HepG2 (cell line): Measurements from ENCODE around the gene CCDC117. TPM values are rescaled to one million over a fixed set of nuclear protein-coding genes. Genes with fewer than 3 reads are reported as not detected.

Experiments
- CEBPG ChIP-seq: IDR thresholded peaks from 2 replicates; pipeline ENCODE4 v1.6.1; 2016
- KLF15 ChIP-seq: sonication (generic); formaldehyde crosslinking; IDR thresholded peaks from 2 replicates; pipeline ENCODE4 v1.8.1; 2023; ENCODE audit warnings: borderline replicate concordance, mild to moderate bottlenecking, inconsistent platforms, missing genetic modification reagents, mixed read lengths
- MIER2 ChIP-seq: IDR thresholded peaks from 2 replicates; pipeline ENCODE4 v1.6.1; 2016; ENCODE audit warnings: missing biosample characterization, missing genetic modification reagents
- MTA1 ChIP-seq: sonication (generic); formaldehyde crosslinking; IDR thresholded peaks from 2 replicates; pipeline ENCODE4 v1.4.0; 2020; ENCODE audit warnings: missing genetic modification reagents, mild to moderate bottlenecking, borderline replicate concordance
- NFKB2 ChIP-seq: sonication (generic); formaldehyde crosslinking; IDR thresholded peaks from 2 replicates; pipeline ENCODE4 v1.4.0; 2020; ENCODE audit warnings: missing genetic modification reagents, borderline replicate concordance
- POGZ ChIP-seq: sonication (generic); formaldehyde crosslinking; IDR thresholded peaks from 2 replicates; pipeline ENCODE4 v1.4.0; 2020; ENCODE audit warnings: mild to moderate bottlenecking, missing genetic modification reagents
- RFX1 ChIP-seq: fragments of 450-650 bp; IDR thresholded peaks from 2 replicates; pipeline ENCODE4 v1.6.1; 2017
- TBX2 ChIP-seq: sonication (generic); formaldehyde crosslinking; IDR thresholded peaks from 2 replicates; pipeline ENCODE4 v1.5.0; 2020; ENCODE audit warnings: missing genetic modification reagents, mild to moderate bottlenecking, borderline replicate concordance
- ZFP36L1 ChIP-seq: sonication (generic); formaldehyde crosslinking; IDR thresholded peaks from 2 replicates; pipeline ENCODE4 v1.8.0; 2022; ENCODE audit warnings: mild to moderate bottlenecking, missing genetic modification reagents, moderate library complexity
- ZNF337 ChIP-seq: sonication (generic); formaldehyde crosslinking; IDR thresholded peaks from 2 replicates; pipeline ENCODE4 v1.5.1; 2020; ENCODE audit warnings: missing genetic modification reagents, low read depth, mild to moderate bottlenecking, borderline replicate concordance
- ZNF350 ChIP-seq: sonication (generic); formaldehyde crosslinking; IDR thresholded peaks from 2 replicates; pipeline ENCODE4 v1.4.0; 2020; ENCODE audit warnings: mild to moderate bottlenecking, low read depth, missing genetic modification reagents, borderline replicate concordance
- ZNF484 ChIP-seq: sonication (generic); formaldehyde crosslinking; IDR thresholded peaks from 2 replicates; pipeline ENCODE4 v1.5.1; 2020; ENCODE audit warnings: mild to moderate bottlenecking, low read depth, missing genetic modification reagents, borderline replicate concordance
- ZNF546 ChIP-seq: sonication (generic); formaldehyde crosslinking; conservative IDR thresholded peaks from 2 replicates; pipeline ENCODE4 v1.8.1; 2023; ENCODE audit warnings: mild to moderate bottlenecking, missing genetic modification reagents
- ZNF75D ChIP-seq: sonication (generic); formaldehyde crosslinking; IDR thresholded peaks from 2 replicates; pipeline ENCODE4 v1.8.1; 2023; ENCODE audit warnings: missing genetic modification reagents, mild to moderate bottlenecking, borderline replicate concordance
- polyA plus RNA-seq, 8 experiments: library from polyadenylated mRNA; depleted of rRNA in 3 of 8; stranded (reverse) in 7 of 8; unstranded in 1 of 8; fragments of >200 nt; fragmentation: Illumina TruSeq in 4 of 8; extraction: Trizol in 4 of 8; gene quantifications; 2 replicates each; pipeline versions ENCODE4 v1.2.1 to v1.2.3, GENCODE V29; 2011 to 2016; ENCODE audit warnings: low read depth in 4 of 8, missing spikeins in 1 of 8, mixed read lengths in 1 of 8; ENCODE audit not compliant: insufficient read depth in 1 of 8
- total RNA-seq, 5 experiments: library from RNA; depleted of rRNA; stranded (reverse); fragments of >200 nt; fragmentation: Illumina TruSeq; extraction: Trizol; gene quantifications; 2 replicates each; pipeline ENCODE4 v1.2.3, GENCODE V29; 2016; ENCODE audit warnings: low read depth in 1 of 5
- TF ChIP-seq, protein P1 (sequence below): sonication (generic); formaldehyde crosslinking; IDR thresholded peaks from 2 replicates; pipeline ENCODE4 v1.8.0; 2022; ENCODE audit warnings: low read depth, missing genetic modification reagents
- TF ChIP-seq, protein P2 (sequence below): sonication (generic); formaldehyde crosslinking; IDR thresholded peaks from 2 replicates; pipeline ENCODE4 v1.5.1; 2020; ENCODE audit warnings: mild to moderate bottlenecking, missing genetic modification reagents, moderate library complexity
- TF ChIP-seq, protein P3 (sequence below): sonication (generic); formaldehyde crosslinking; IDR thresholded peaks from 2 replicates; pipeline ENCODE4 v1.5.1; 2020; ENCODE audit warnings: mild to moderate bottlenecking, missing genetic modification reagents, borderline replicate concordance

Gene CCDC117
- total and polyA plus RNA-seq, 2 of the 13 experiments (the other 11 are each of a cell fraction or from before 2014, with no cell fraction given) = 12.6 to 34.2 TPM

DNA sequence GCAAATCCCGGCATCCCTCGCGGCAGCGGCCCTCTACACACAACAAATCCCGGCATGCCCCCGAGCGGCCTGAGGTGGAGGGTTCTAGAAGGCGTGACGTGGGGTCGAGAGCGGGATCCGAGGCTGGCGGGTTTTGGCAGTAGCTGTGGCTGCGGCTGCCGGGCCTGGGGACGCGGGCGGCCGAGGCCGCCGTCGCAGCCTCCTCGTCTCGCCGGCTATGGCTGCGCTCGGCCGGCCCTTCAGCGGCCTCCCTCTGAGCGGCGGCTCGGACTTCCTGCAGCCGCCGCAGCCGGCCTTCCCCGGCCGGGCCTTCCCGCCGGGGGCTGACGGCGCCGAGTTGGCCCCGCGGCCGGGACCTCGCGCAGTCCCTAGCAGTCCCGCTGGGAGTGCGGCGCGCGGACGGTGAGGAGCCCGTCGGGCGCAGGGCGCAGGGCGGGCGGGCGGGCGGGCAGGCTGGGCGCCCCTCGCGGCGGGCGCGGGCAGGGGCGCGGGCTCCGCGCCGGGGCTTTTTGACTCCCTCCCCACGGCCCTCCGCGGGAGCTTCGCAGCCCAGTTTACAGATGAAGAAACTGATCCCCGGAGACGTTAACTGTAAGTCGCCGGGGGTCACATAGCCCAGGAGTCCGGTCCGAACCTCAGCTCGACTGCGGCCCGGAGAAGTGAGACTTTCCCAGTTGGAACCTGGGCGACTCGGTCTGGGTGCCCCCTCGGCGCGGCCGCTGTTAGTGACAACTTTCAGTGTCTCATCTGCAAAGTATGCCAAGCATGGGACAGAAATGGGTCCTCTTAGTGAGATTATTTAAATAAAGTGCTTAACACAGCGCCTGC is at the start of gene CCDC117 (continued):
- TF ChIP-seq, protein P1, sequence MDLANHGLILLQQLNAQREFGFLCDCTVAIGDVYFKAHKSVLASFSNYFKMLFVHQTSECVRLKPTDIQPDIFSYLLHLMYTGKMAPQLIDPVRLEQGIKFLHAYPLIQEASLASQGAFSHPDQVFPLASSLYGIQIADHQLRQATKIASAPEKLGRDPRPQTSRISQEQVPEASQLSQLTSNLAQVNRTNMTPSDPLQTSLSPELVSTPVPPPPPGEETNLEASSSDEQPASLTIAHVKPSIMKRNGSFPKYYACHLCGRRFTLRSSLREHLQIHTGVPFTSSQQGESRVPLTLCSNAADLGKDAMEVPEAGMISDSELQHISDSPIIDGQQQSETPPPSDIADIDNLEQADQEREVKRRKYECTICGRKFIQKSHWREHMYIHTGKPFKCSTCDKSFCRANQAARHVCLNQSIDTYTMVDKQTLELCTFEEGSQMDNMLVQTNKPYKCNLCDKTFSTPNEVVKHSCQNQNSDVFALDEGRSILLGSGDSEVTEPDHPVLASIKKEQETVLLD (CRISPR knock-in tag) = 0 out of 2 replicates have a peak, but pooled peaks have one; percentile 17
- no peak for TF ChIP-seq ZNF337
- TF ChIP-seq, protein P2, sequence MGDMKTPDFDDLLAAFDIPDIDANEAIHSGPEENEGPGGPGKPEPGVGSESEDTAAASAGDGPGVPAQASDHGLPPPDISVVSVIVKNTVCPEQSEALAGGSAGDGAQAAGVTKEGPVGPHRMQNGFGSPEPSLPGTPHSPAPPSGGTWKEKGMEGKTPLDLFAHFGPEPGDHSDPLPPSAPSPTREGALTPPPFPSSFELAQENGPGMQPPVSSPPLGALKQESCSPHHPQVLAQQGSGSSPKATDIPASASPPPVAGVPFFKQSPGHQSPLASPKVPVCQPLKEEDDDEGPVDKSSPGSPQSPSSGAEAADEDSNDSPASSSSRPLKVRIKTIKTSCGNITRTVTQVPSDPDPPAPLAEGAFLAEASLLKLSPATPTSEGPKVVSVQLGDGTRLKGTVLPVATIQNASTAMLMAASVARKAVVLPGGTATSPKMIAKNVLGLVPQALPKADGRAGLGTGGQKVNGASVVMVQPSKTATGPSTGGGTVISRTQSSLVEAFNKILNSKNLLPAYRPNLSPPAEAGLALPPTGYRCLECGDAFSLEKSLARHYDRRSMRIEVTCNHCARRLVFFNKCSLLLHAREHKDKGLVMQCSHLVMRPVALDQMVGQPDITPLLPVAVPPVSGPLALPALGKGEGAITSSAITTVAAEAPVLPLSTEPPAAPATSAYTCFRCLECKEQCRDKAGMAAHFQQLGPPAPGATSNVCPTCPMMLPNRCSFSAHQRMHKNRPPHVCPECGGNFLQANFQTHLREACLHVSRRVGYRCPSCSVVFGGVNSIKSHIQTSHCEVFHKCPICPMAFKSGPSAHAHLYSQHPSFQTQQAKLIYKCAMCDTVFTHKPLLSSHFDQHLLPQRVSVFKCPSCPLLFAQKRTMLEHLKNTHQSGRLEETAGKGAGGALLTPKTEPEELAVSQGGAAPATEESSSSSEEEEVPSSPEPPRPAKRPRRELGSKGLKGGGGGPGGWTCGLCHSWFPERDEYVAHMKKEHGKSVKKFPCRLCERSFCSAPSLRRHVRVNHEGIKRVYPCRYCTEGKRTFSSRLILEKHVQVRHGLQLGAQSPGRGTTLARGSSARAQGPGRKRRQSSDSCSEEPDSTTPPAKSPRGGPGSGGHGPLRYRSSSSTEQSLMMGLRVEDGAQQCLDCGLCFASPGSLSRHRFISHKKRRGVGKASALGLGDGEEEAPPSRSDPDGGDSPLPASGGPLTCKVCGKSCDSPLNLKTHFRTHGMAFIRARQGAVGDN (CRISPR knock-in tag) = peak; percentile 98
- TF ChIP-seq MTA1 (CRISPR knock-in tag) = peak; percentile 76; the same call in 1 of the 2 replicates
- TF ChIP-seq TBX2 (CRISPR knock-in tag) = peak; percentile 42; the same call in 1 of the 2 replicates
- peak; percentile 58; the same call in 1 of the 2 replicates for TF ChIP-seq KLF15
- TF ChIP-seq CEBPG (CRISPR knock-in tag) = peak; percentile 52
- TF ChIP-seq ZNF75D (CRISPR knock-in tag) = no peak
- TF ChIP-seq RFX1 = no peak
- peak; percentile 64; the same call in 1 of the 2 replicates for TF ChIP-seq POGZ (CRISPR knock-in tag)
- no peak for TF ChIP-seq ZNF484 (CRISPR knock-in tag)
- TF ChIP-seq, protein P3, sequence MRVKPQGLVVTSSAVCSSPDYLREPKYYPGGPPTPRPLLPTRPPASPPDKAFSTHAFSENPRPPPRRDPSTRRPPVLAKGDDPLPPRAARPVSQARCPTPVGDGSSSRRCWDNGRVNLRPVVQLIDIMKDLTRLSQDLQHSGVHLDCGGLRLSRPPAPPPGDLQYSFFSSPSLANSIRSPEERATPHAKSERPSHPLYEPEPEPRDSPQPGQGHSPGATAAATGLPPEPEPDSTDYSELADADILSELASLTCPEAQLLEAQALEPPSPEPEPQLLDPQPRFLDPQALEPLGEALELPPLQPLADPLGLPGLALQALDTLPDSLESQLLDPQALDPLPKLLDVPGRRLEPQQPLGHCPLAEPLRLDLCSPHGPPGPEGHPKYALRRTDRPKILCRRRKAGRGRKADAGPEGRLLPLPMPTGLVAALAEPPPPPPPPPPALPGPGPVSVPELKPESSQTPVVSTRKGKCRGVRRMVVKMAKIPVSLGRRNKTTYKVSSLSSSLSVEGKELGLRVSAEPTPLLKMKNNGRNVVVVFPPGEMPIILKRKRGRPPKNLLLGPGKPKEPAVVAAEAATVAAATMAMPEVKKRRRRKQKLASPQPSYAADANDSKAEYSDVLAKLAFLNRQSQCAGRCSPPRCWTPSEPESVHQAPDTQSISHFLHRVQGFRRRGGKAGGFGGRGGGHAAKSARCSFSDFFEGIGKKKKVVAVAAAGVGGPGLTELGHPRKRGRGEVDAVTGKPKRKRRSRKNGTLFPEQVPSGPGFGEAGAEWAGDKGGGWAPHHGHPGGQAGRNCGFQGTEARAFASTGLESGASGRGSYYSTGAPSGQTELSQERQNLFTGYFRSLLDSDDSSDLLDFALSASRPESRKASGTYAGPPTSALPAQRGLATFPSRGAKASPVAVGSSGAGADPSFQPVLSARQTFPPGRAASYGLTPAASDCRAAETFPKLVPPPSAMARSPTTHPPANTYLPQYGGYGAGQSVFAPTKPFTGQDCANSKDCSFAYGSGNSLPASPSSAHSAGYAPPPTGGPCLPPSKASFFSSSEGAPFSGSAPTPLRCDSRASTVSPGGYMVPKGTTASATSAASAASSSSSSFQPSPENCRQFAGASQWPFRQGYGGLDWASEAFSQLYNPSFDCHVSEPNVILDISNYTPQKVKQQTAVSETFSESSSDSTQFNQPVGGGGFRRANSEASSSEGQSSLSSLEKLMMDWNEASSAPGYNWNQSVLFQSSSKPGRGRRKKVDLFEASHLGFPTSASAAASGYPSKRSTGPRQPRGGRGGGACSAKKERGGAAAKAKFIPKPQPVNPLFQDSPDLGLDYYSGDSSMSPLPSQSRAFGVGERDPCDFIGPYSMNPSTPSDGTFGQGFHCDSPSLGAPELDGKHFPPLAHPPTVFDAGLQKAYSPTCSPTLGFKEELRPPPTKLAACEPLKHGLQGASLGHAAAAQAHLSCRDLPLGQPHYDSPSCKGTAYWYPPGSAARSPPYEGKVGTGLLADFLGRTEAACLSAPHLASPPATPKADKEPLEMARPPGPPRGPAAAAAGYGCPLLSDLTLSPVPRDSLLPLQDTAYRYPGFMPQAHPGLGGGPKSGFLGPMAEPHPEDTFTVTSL = peak; percentile 56; the same call in 1 of the 2 replicates
- TF ChIP-seq NFKB2 (CRISPR knock-in tag) = peak; percentile 47; the same call in 1 of the 2 replicates
- no peak for TF ChIP-seq ZFP36L1 (CRISPR knock-in tag)
- TF ChIP-seq MIER2 (CRISPR knock-in tag) = peak; percentile 37; the same call in 1 of the 2 replicates
- TF ChIP-seq ZNF546 (CRISPR knock-in tag) = no peak
- no peak for TF ChIP-seq ZNF350 (CRISPR knock-in tag)
